HepG2 (cell line): Measurements from ENCODE around the gene UBL7. TPM values are rescaled to one million over a fixed set of nuclear protein-coding genes. Genes with fewer than 3 reads are reported as not detected.

Experiments
- ATF7-NPFF ChIP-seq: sonication (generic); formaldehyde crosslinking; IDR thresholded peaks from 2 replicates; pipeline ENCODE4 v1.8.1; 2023; ENCODE audit warnings: mild to moderate bottlenecking, low read depth, missing genetic modification reagents, moderate library complexity
- GABPB1 ChIP-seq: IDR thresholded peaks from 2 replicates; pipeline ENCODE4 v1.6.1; 2016; ENCODE audit warnings: mild to moderate bottlenecking, missing genetic modification reagents, moderate library complexity, missing compliant biosample characterization
- ISL2 ChIP-seq: sonication (generic); formaldehyde crosslinking; IDR thresholded peaks from 2 replicates; pipeline ENCODE4 v1.5.0; 2020; ENCODE audit warnings: missing genetic modification reagents
- KDM2A ChIP-seq: sonication (generic); formaldehyde crosslinking; IDR thresholded peaks from 2 replicates; pipeline ENCODE4 v1.4.0; 2020; ENCODE audit warnings: low read depth, missing genetic modification reagents, borderline replicate concordance
- NFE2L1 ChIP-seq: sonication (generic); formaldehyde crosslinking; IDR thresholded peaks from 2 replicates; pipeline ENCODE4 v1.4.0; 2020; ENCODE audit warnings: missing genetic modification reagents, mild to moderate bottlenecking, borderline replicate concordance
- NR2F6 ChIP-seq, 2 experiments: IDR thresholded peaks; 2 replicates each; pipeline ENCODE4 v1.6.1; 2016; ENCODE audit warnings: antibody characterized with exemption in 1 of 2, mild to moderate bottlenecking in 1 of 2
- PCBP2 ChIP-seq: fragments of 200-400 bp; formaldehyde crosslinking; optimal IDR thresholded peaks from 2 replicates; pipeline ENCODE3; 2018; ENCODE audit warnings: low read length, low read depth; ENCODE audit not compliant: poor library complexity, severe bottlenecking
- PHF20 ChIP-seq: sonication (generic); formaldehyde crosslinking; IDR thresholded peaks from 2 replicates; pipeline ENCODE4 v1.5.0; 2020; ENCODE audit warnings: mild to moderate bottlenecking, missing genetic modification reagents
- POLR2A ChIP-seq, 2 experiments: IDR thresholded peaks; 2 replicates each; pipeline ENCODE4 v1.6.1; 2011; ENCODE audit warnings: low read depth in 2 of 2, low read length in 2 of 2, mild to moderate bottlenecking in 1 of 2, moderate library complexity in 1 of 2; ENCODE audit not compliant: insufficient read depth in 1 of 2
- RARA ChIP-seq: IDR thresholded peaks from 2 replicates; pipeline ENCODE4 v1.6.1; 2016; ENCODE audit warnings: missing genetic modification reagents, missing compliant biosample characterization
- STAG1 ChIP-seq: sonication (generic); formaldehyde crosslinking; IDR thresholded peaks from 2 replicates; pipeline ENCODE4 v1.4.0; 2020; ENCODE audit warnings: missing genetic modification reagents
- TMF1 ChIP-seq: sonication (generic); formaldehyde crosslinking; IDR thresholded peaks from 2 replicates; pipeline ENCODE4 v1.8.1; 2022; ENCODE audit warnings: low read depth, missing genetic modification reagents
- ZNF331 ChIP-seq: sonication (generic); formaldehyde crosslinking; IDR thresholded peaks from 2 replicates; pipeline ENCODE4 v1.4.0; 2020; ENCODE audit warnings: missing genetic modification reagents
- ZNF674 ChIP-seq: sonication (generic); formaldehyde crosslinking; IDR thresholded peaks from 2 replicates; pipeline ENCODE4 v1.5.0; 2020; ENCODE audit warnings: low read depth, mild to moderate bottlenecking, missing genetic modification reagents
- ZNF772 ChIP-seq: sonication (generic); formaldehyde crosslinking; IDR thresholded peaks from 2 replicates; pipeline ENCODE4 v1.5.0; 2020; ENCODE audit warnings: mild to moderate bottlenecking, missing genetic modification reagents
- ZNF883 ChIP-seq: sonication (generic); formaldehyde crosslinking; IDR thresholded peaks from 2 replicates; pipeline ENCODE4 v1.5.1; 2020; ENCODE audit warnings: mild to moderate bottlenecking, missing genetic modification reagents; ENCODE audit errors: not compliant biosample characterization
- ZSCAN25 ChIP-seq: sonication (generic); formaldehyde crosslinking; IDR thresholded peaks from 2 replicates; pipeline ENCODE4 v1.8.0; 2022; ENCODE audit warnings: mild to moderate bottlenecking, missing genetic modification reagents
- ZSCAN29 ChIP-seq: sonication (generic); formaldehyde crosslinking; conservative IDR thresholded peaks from 2 replicates; pipeline ENCODE4 v1.4.0; 2020; ENCODE audit warnings: mild to moderate bottlenecking, missing genetic modification reagents
- polyA plus RNA-seq, 8 experiments: library from polyadenylated mRNA; depleted of rRNA in 3 of 8; stranded (reverse) in 7 of 8; unstranded in 1 of 8; fragments of >200 nt; fragmentation: Illumina TruSeq in 4 of 8; extraction: Trizol in 4 of 8; gene quantifications; 2 replicates each; pipeline versions ENCODE4 v1.2.1 to v1.2.3, GENCODE V29; 2011 to 2016; ENCODE audit warnings: low read depth in 4 of 8, missing spikeins in 1 of 8, mixed read lengths in 1 of 8; ENCODE audit not compliant: insufficient read depth in 1 of 8
- total RNA-seq, 5 experiments: library from RNA; depleted of rRNA; stranded (reverse); fragments of >200 nt; fragmentation: Illumina TruSeq; extraction: Trizol; gene quantifications; 2 replicates each; pipeline ENCODE4 v1.2.3, GENCODE V29; 2016; ENCODE audit warnings: low read depth in 1 of 5
- TF ChIP-seq, protein P1 (sequence below): IDR thresholded peaks from 2 replicates; pipeline ENCODE4 v1.6.1; 2016; ENCODE audit warnings: missing genetic modification reagents, missing compliant biosample characterization
- TF ChIP-seq, protein P2 (sequence below): sonication (generic); formaldehyde crosslinking; IDR thresholded peaks from 2 replicates; pipeline ENCODE4 v1.4.0; 2020; ENCODE audit warnings: low read depth, mild to moderate bottlenecking, missing genetic modification reagents
- TF ChIP-seq, protein P3 (sequence below): sonication (generic); formaldehyde crosslinking; IDR thresholded peaks from 2 replicates; pipeline ENCODE4 v1.4.0; 2020; ENCODE audit warnings: missing genetic modification reagents
- TF ChIP-seq, protein P4 (sequence below): sonication (generic); formaldehyde crosslinking; IDR thresholded peaks from 2 replicates; pipeline ENCODE4 v1.4.0; 2020; ENCODE audit warnings: missing genetic modification reagents

Gene UBL7
- total and polyA plus RNA-seq, 2 of the 13 experiments (the other 11 are each of a cell fraction or from before 2014, with no cell fraction given) = 55.0 to 63.5 TPM

DNA sequence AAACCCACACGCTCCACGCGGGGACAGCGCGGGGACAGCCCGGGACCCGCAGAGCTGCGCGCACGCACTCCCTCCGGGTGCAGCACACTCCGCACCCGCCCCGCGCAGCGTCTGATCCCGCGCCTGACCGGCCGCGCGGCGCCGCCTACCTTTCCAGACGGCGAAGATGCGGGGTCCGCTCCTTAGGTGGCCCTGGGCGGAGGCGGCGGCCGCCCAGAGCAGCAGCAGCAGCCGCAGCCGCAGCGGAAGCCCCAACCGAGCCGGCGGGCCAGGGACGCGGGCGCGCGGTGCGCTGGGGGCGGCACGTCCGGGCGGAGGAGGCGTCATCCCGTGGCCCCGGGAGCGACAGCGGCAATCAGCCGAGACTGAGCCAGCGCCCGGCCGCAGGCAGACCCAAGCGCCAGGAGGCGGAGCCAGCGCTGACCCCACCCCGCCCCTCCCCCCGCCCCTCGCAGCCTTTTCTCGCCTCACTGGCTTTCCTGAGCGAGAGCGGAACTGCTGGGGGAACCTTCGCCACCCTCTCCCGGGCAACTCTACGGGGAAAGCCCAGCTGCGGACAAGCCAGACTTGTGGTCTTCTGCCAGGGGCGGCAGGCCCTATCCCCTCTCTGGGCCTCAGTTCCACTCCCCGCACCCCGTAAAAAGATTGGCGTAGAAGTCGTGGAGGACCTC is 27.2 kb downstream of the UBL7 start, which contains the start of gene SEMA7A (continued):
- TF ChIP-seq, protein P1, sequence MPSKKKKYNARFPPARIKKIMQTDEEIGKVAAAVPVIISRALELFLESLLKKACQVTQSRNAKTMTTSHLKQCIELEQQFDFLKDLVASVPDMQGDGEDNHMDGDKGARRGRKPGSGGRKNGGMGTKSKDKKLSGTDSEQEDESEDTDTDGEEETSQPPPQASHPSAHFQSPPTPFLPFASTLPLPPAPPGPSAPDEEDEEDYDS (CRISPR knock-in tag) = peak; percentile 74; the same call in 1 of the 2 replicates
- no peak for TF ChIP-seq PCBP2
- TF ChIP-seq NFE2L1 (CRISPR knock-in tag) = no peak
- peak; percentile 16; the same call in 1 of the 2 replicates for TF ChIP-seq STAG1 (CRISPR knock-in tag)
- TF ChIP-seq ATF7-NPFF (CRISPR knock-in tag) = peak; percentile 82
- TF ChIP-seq ZNF772 (CRISPR knock-in tag) = peak; percentile 75; the same call in 1 of the 2 replicates
- TF ChIP-seq GABPB1 (CRISPR knock-in tag) = peak; percentile 56
- TF ChIP-seq, protein P2, sequence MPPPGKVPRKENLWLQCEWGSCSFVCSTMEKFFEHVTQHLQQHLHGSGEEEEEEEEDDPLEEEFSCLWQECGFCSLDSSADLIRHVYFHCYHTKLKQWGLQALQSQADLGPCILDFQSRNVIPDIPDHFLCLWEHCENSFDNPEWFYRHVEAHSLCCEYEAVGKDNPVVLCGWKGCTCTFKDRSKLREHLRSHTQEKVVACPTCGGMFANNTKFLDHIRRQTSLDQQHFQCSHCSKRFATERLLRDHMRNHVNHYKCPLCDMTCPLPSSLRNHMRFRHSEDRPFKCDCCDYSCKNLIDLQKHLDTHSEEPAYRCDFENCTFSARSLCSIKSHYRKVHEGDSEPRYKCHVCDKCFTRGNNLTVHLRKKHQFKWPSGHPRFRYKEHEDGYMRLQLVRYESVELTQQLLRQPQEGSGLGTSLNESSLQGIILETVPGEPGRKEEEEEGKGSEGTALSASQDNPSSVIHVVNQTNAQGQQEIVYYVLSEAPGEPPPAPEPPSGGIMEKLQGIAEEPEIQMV (CRISPR knock-in tag) = 0 out of 2 replicates have a peak, but pooled peaks have one; percentile 34
- TF ChIP-seq, protein P3, sequence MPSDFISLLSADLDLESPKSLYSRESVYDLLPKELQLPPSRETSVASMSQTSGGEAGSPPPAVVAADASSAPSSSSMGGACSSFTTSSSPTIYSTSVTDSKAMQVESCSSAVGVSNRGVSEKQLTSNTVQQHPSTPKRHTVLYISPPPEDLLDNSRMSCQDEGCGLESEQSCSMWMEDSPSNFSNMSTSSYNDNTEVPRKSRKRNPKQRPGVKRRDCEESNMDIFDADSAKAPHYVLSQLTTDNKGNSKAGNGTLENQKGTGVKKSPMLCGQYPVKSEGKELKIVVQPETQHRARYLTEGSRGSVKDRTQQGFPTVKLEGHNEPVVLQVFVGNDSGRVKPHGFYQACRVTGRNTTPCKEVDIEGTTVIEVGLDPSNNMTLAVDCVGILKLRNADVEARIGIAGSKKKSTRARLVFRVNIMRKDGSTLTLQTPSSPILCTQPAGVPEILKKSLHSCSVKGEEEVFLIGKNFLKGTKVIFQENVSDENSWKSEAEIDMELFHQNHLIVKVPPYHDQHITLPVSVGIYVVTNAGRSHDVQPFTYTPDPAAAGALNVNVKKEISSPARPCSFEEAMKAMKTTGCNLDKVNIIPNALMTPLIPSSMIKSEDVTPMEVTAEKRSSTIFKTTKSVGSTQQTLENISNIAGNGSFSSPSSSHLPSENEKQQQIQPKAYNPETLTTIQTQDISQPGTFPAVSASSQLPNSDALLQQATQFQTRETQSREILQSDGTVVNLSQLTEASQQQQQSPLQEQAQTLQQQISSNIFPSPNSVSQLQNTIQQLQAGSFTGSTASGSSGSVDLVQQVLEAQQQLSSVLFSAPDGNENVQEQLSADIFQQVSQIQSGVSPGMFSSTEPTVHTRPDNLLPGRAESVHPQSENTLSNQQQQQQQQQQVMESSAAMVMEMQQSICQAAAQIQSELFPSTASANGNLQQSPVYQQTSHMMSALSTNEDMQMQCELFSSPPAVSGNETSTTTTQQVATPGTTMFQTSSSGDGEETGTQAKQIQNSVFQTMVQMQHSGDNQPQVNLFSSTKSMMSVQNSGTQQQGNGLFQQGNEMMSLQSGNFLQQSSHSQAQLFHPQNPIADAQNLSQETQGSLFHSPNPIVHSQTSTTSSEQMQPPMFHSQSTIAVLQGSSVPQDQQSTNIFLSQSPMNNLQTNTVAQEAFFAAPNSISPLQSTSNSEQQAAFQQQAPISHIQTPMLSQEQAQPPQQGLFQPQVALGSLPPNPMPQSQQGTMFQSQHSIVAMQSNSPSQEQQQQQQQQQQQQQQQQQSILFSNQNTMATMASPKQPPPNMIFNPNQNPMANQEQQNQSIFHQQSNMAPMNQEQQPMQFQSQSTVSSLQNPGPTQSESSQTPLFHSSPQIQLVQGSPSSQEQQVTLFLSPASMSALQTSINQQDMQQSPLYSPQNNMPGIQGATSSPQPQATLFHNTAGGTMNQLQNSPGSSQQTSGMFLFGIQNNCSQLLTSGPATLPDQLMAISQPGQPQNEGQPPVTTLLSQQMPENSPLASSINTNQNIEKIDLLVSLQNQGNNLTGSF = peak; percentile 77; the same call in 1 of the 2 replicates
- no peak for TF ChIP-seq ZSCAN29 (CRISPR knock-in tag)
- TF ChIP-seq PHF20 (CRISPR knock-in tag) = 0 out of 2 replicates have a peak, but pooled peaks have one; percentile 34
- TF ChIP-seq ISL2 (CRISPR knock-in tag) = 0 out of 2 replicates have a peak, but pooled peaks have one; percentile 28
- TF ChIP-seq RARA (CRISPR knock-in tag) = no peak
- TF ChIP-seq ZNF883 (CRISPR knock-in tag) = peak; percentile 70
- no peak for TF ChIP-seq NR2F6 (IDR thresholded peaks at IDR 0.05)
- TF ChIP-seq NR2F6 (CRISPR knock-in tag; IDR thresholded peaks at IDR 0.05) = no peak
- TF ChIP-seq POLR2A (IDR thresholded peaks at IDR 0.05; ENCODE audit: insufficient read depth in 1 of 2, low read depth in 2 of 2, low read length in 2 of 2) = peak; percentile 78 to 96
- peak; percentile 57 for TF ChIP-seq ZNF331 (CRISPR knock-in tag)
- no peak for TF ChIP-seq ZNF674 (CRISPR knock-in tag)
- peak; percentile 72; the same call in 1 of the 2 replicates for TF ChIP-seq ZSCAN25 (CRISPR knock-in tag)
- 0 out of 2 replicates have a peak, but pooled peaks have one; percentile 55 for TF ChIP-seq TMF1 (CRISPR knock-in tag)
- TF ChIP-seq KDM2A = peak; percentile 68
- TF ChIP-seq, protein P4, sequence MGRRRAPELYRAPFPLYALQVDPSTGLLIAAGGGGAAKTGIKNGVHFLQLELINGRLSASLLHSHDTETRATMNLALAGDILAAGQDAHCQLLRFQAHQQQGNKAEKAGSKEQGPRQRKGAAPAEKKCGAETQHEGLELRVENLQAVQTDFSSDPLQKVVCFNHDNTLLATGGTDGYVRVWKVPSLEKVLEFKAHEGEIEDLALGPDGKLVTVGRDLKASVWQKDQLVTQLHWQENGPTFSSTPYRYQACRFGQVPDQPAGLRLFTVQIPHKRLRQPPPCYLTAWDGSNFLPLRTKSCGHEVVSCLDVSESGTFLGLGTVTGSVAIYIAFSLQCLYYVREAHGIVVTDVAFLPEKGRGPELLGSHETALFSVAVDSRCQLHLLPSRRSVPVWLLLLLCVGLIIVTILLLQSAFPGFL = no peak
